ENCODE data around the gene DHX35.

DNA sequence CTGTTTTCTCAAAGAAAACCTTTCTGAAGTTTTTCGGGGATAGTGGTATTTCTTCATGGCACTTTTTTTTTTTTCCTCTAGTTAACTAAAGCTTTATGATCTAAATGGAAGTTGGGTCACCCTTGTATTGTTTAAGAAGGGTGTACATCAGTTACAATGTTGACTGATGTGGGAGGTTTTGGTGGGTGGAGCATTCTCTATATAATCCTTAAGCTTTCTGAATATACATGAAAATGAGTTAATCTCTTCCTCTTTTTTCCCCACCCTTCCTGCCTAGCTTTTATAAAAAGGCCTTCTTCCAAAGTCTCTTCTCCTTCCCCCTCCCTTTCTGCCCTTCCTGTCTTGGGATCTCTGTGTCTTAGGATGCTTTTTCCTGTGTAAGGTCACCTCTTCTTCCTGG is 47.2 kb downstream of the DHX35 start:
- TF ChIP-seq, protein P1, sequence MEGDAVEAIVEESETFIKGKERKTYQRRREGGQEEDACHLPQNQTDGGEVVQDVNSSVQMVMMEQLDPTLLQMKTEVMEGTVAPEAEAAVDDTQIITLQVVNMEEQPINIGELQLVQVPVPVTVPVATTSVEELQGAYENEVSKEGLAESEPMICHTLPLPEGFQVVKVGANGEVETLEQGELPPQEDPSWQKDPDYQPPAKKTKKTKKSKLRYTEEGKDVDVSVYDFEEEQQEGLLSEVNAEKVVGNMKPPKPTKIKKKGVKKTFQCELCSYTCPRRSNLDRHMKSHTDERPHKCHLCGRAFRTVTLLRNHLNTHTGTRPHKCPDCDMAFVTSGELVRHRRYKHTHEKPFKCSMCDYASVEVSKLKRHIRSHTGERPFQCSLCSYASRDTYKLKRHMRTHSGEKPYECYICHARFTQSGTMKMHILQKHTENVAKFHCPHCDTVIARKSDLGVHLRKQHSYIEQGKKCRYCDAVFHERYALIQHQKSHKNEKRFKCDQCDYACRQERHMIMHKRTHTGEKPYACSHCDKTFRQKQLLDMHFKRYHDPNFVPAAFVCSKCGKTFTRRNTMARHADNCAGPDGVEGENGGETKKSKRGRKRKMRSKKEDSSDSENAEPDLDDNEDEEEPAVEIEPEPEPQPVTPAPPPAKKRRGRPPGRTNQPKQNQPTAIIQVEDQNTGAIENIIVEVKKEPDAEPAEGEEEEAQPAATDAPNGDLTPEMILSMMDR (tag by site-specific recombination; IDR thresholded peaks at IDR 0.05), result no peak
- TF ChIP-seq ZNF274 (IDR thresholded peaks at IDR 0.05; ENCODE audit: low read length) (no peak), ZNF274 (tag by site-specific recombination; IDR thresholded peaks at IDR 0.05; ENCODE audit: borderline replicate concordance) (no peak), ZNF596 (tag by site-specific recombination; IDR thresholded peaks at IDR 0.05) (no peak), GLI4 (tag by site-specific recombination; IDR thresholded peaks at IDR 0.05) (no peak), ZNF610 (tag by site-specific recombination; IDR thresholded peaks at IDR 0.05; ENCODE audit: borderline replicate concordance) (no peak), ZNF366 (tag by site-specific recombination; conservative IDR thresholded peaks at IDR 0.05) (no peak), ZNF350 (tag by site-specific recombination; IDR thresholded peaks at IDR 0.05) (no peak), ZBTB7A (tag by site-specific recombination; IDR thresholded peaks at IDR 0.05; ENCODE audit: low read depth) (no peak), ZNF623 (tag by site-specific recombination; IDR thresholded peaks at IDR 0.05) (no peak), PRDM2 (tag by site-specific recombination; IDR thresholded peaks at IDR 0.05; ENCODE audit: borderline replicate concordance) (no peak), BCL11A (tag by site-specific recombination; IDR thresholded peaks at IDR 0.05; ENCODE audit: low read depth) (no peak), SCRT1 (tag by site-specific recombination; IDR thresholded peaks at IDR 0.05; ENCODE audit: borderline replicate concordance) (no peak)
- TF ChIP-seq, protein P2, sequence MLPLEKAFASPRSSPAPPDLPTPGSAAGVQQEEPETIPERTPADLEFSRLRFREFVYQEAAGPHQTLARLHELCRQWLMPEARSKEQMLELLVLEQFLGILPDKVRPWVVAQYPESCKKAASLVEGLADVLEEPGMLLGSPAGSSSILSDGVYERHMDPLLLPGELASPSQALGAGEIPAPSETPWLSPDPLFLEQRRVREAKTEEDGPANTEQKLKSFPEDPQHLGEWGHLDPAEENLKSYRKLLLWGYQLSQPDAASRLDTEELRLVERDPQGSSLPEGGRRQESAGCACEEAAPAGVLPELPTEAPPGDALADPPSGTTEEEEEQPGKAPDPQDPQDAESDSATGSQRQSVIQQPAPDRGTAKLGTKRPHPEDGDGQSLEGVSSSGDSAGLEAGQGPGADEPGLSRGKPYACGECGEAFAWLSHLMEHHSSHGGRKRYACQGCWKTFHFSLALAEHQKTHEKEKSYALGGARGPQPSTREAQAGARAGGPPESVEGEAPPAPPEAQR (tag by site-specific recombination; IDR thresholded peaks at IDR 0.05), result no peak
- TF ChIP-seq, protein P3, sequence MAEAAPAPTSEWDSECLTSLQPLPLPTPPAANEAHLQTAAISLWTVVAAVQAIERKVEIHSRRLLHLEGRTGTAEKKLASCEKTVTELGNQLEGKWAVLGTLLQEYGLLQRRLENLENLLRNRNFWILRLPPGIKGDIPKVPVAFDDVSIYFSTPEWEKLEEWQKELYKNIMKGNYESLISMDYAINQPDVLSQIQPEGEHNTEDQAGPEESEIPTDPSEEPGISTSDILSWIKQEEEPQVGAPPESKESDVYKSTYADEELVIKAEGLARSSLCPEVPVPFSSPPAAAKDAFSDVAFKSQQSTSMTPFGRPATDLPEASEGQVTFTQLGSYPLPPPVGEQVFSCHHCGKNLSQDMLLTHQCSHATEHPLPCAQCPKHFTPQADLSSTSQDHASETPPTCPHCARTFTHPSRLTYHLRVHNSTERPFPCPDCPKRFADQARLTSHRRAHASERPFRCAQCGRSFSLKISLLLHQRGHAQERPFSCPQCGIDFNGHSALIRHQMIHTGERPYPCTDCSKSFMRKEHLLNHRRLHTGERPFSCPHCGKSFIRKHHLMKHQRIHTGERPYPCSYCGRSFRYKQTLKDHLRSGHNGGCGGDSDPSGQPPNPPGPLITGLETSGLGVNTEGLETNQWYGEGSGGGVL (tag by site-specific recombination; IDR thresholded peaks at IDR 0.05), result no peak

Measured in HEK293 (cell line).